ENCODE data around the gene DAGLA.

- TF ChIP-seq CTCF (conservative IDR thresholded peaks at IDR 0.05): no peak
- no peak for TF ChIP-seq EZH2 (IDR thresholded peaks at IDR 0.05; ENCODE audit: low read depth)
Observed at GRCh38 chr11:61735391-61735790, 55.2 kb downstream of the DAGLA start.

Measured in PC-9 (cell line).